Lower lobe of right lung (tissue), 2 donors: ENCODE measurements around the gene NUDT7. TPM values are rescaled to one million over a fixed set of nuclear protein-coding genes. Genes with fewer than 3 reads are reported as not detected.
A peak's percentile ranks its signal among the peaks of the same experiment; 100 is the strongest.

Experiments
- ATAC-seq, 2 donors: fragments of 200-7000 bp; cut with Tn5 transposase; one replicate each; pipeline ENCODE4 v1.9.1; 2020 to 2022; ENCODE audit warnings: mild to moderate bottlenecking in 2 of 2, moderate library complexity in 2 of 2
- DNase-seq: peaks from one replicate; pipeline ENCODE4 v3.0.0-alpha.2; 2020
- H3K27ac ChIP-seq: fragments of 200-600 bp; one replicate; pipeline ENCODE4 v1.8.0; 2022
- H3K27me3 ChIP-seq: fragments of 200-600 bp; one replicate; pipeline ENCODE4 v1.8.0; 2022; ENCODE audit warnings: low read depth
- H3K36me3 ChIP-seq: fragments of 200-600 bp; one replicate; pipeline ENCODE4 v1.8.0; 2022; ENCODE audit warnings: mild to moderate bottlenecking
- H3K4me1 ChIP-seq: fragments of 200-600 bp; one replicate; pipeline ENCODE4 v1.8.0; 2022
- H3K4me3 ChIP-seq: fragments of 200-600 bp; one replicate; pipeline ENCODE4 v1.8.0; 2022; ENCODE audit warnings: mild to moderate bottlenecking
- H3K9me3 ChIP-seq: fragments of 200-600 bp; one replicate; pipeline ENCODE4 v1.8.0; 2022
- intact Hi-C: fragments of 100-400 bp; cut with DNase I; formaldehyde crosslinking; loops from one replicate; pipeline ENCODE4 v1.11.0; 2022
- total RNA-seq: library from RNA; stranded (reverse); fragmentation: NEBNext Ultra II Directional; extraction: Animal tissue kit (Norgen Biotek cat#: 25700); gene quantifications from one replicate; pipeline ENCODE4 v1.2.1, GENCODE V29; 2021
- TF ChIP-seq, protein P1 (sequence below): fragments of 200-600 bp; IDR thresholded peaks from one replicate; pipeline ENCODE4 v1.8.0; 2022; ENCODE audit warnings: antibody characterized with exemption, mild to moderate bottlenecking
- donor health status: DM: no; HTN: yes; CAD: no; lungs with severe emphysema.

Gene NUDT7
- total RNA-seq, 1 donor from 2014 or later = 9.2 TPM

DNA sequence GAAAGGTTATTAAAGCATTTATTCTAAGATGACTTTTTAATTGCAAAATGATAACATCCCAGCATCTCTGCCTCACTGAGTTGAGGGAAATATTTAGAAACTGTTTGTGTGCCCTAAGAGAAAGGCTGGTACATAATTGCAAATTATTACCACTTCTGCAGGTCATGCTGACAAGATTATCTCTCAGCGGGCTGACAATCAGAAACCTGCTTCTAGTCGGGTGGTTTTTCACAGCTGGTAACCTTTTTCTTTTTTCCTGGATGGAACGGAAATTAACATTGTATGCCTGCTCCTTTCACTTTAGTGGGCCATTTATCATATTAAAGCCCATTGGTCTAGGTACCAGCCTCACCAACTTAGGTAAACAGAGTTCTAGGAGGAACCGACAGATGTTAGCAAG is 17.0 kb upstream of the NUDT7 start:
- Histone ChIP-seq H3K4me3 (no peak overlapping the region), H3K27me3 (no peaks in the 10 kb centered on the region), H3K36me3 (no peaks in the 10 kb centered on the region), H3K27ac (no peak overlapping the region), H3K9me3 (peaks cover 4% of the 10 kb centered on the region), H3K4me1 (no peaks in the 10 kb centered on the region)
- intact Hi-C loops = no loop called here
- DNase-seq (no peak), ATAC-seq (no peak)
- TF ChIP-seq, protein P1, sequence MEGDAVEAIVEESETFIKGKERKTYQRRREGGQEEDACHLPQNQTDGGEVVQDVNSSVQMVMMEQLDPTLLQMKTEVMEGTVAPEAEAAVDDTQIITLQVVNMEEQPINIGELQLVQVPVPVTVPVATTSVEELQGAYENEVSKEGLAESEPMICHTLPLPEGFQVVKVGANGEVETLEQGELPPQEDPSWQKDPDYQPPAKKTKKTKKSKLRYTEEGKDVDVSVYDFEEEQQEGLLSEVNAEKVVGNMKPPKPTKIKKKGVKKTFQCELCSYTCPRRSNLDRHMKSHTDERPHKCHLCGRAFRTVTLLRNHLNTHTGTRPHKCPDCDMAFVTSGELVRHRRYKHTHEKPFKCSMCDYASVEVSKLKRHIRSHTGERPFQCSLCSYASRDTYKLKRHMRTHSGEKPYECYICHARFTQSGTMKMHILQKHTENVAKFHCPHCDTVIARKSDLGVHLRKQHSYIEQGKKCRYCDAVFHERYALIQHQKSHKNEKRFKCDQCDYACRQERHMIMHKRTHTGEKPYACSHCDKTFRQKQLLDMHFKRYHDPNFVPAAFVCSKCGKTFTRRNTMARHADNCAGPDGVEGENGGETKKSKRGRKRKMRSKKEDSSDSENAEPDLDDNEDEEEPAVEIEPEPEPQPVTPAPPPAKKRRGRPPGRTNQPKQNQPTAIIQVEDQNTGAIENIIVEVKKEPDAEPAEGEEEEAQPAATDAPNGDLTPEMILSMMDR = no peak

DNA sequence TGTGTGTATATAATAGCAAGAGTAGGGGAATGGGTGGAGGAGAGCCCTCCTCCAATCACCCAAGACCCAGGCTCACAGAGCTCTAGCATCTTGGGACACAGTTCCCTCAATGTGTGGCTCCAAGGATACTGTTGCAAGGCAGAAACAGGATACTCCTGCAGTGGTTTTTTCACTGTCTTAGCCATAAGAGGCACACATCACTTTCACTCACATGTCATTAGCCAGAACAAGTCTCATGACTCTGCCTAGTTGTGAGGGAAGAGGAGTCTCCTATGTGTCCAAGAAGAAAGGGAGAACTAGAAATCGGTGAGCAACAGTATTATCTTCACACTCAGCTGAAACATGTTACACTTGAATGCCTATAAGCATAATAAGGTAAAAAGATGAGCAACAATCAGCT is 11.1 kb upstream of the NUDT7 start:
- Histone ChIP-seq H3K36me3 (no peaks in the 10 kb centered on the region), H3K9me3 (no peaks in the 10 kb centered on the region), H3K27ac (no peak overlapping the region), H3K27me3 (no peaks in the 10 kb centered on the region), H3K4me3 (no peak overlapping the region), H3K4me1 (no peaks in the 10 kb centered on the region)
- ATAC-seq (no peak), DNase-seq (no peak)
- TF ChIP-seq, protein P1 = no peak
- intact Hi-C loops = no loop called here

DNA sequence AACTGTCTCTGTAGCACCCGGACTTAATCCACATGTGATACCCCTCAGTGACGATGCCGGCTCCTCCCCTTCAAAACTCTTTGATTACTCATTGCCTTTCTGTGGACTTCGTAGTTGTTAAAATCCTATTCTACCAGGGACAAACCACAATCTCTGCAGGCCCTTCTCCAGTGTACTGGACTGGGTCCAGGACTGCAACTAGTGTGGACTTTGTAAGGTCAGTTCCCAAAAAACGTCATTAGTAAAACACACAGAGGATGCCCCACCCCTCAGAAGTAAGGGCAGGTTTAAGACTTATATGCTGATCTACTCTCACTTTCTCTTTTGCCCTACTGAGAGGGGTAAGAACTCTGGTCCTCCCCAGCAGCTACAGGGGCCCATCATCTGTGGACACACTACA is 10.5 kb upstream of the NUDT7 start:
- Histone ChIP-seq H3K9me3 (no peaks in the 10 kb centered on the region), H3K36me3 (no peaks in the 10 kb centered on the region), H3K4me1 (no peaks in the 10 kb centered on the region), H3K27ac (no peak overlapping the region), H3K27me3 (no peaks in the 10 kb centered on the region), H3K4me3 (no peak overlapping the region)
- intact Hi-C loops = no loop called here
- TF ChIP-seq, protein P1 = no peak
- DNase-seq = no peak
- peak; percentile 27 to 67 for ATAC-seq

DNA sequence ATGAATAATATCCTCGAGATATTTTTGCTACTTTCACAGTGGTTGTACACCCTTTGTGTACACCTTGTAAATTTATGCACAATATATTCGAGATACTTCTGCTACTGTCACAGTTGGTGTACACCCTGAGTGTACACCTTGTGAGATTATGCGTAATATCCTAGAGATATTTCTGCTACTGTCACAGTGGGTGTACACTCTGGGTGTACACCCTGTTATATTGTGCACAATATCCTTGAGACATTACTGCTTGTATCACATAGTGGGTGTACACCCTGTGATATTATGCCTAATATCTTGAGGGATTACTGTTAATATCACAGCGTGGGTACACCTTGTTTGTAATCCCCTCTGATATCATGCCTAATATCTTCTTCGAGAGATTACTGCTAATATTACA is 7.2 kb upstream of the NUDT7 start:
- Histone ChIP-seq H3K36me3 (no peaks in the 10 kb centered on the region), H3K9me3 (no peaks in the 10 kb centered on the region), H3K27me3 (no peaks in the 10 kb centered on the region), H3K4me3 (no peak overlapping the region), H3K4me1 (no peaks in the 10 kb centered on the region), H3K27ac (no peak overlapping the region)
- ATAC-seq (no peak), DNase-seq (no peak)
- intact Hi-C loops = no loop called here
- TF ChIP-seq, protein P1 = no peak

DNA sequence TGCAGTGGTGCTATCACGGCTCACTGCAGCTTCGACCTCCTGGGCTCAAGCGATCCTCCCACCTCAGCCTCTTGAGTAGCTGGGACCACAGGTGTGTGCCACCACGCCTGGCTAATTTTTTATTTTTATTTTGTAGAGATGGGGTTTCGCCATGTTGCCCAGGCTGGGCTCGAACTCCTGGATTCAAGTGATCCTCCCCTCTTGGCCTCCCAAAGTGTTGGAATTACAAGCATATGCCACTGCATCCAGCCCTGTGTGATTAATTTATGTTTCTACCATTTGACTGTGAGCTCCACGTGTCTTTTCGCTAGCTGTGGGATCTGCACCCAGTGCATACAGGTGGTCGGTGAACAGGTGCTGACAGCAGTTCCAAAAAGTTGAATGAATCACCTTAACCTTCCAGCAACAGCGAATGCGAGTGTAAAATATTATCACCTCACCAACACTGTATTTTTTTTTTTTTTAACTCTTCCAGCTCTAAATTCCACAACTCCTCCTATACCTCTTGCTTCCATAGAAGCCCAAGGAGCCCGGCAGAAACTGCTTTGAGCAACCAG is 484 bp upstream of the NUDT7 start:
- no peak for DNase-seq
- peak in 1 of 2 donors; percentile 0 for ATAC-seq
- H3K27me3 ChIP-seq = no peaks in the 10 kb centered on the region
- peak overlapping the region; percentile 84 for H3K4me3 ChIP-seq
- TF ChIP-seq, protein P1 = no peak
- intact Hi-C loops = no loop called here
- no peaks in the 10 kb centered on the region for H3K36me3 ChIP-seq
- H3K4me1 ChIP-seq = peaks cover 12% of the 10 kb centered on the region
- H3K9me3 ChIP-seq = no peaks in the 10 kb centered on the region
- no peak overlapping the region for H3K27ac ChIP-seq
